ENCODE results near the gene MMP14. TPM values are rescaled to one million over a fixed set of nuclear protein-coding genes. Genes with fewer than 3 reads are reported as not detected.

MMP14 gene
- total RNA-seq, 1 donor from 2014 or later, result 43.3 TPM

- no peak for DNase-seq (ENCODE audit: low read depth in 2 of 2)
These were observed 47.8 kb downstream of the MMP14 start for GRCh38 chr14:22884076-22884737.

- DNase-seq (ENCODE audit: low read depth in 2 of 2), result no peak
These were observed 48.5 kb downstream of the MMP14 start for GRCh38 chr14:22884738-22885523.

- DNase-seq (ENCODE audit: low read depth in 2 of 2), result no peak
These were observed 49.6 kb downstream of the MMP14 start for GRCh38 chr14:22885975-22886374.

- DNase-seq (ENCODE audit: low read depth in 2 of 2), result peak; percentile 41 to 47
These were observed 50.3 kb downstream of the MMP14 start for GRCh38 chr14:22886500-22887259.

- DNase-seq (ENCODE audit: low read depth in 2 of 2), result no peak
These were observed 51.0 kb downstream of the MMP14 start for GRCh38 chr14:22887260-22887989.

GRCh38 chr14:22887990-22888378 is 51.6 kb downstream of the MMP14 start:
- no peak for DNase-seq (ENCODE audit: low read depth in 2 of 2)

GRCh38 chr14:22888662-22889061 is 52.3 kb downstream of the MMP14 start:
- DNase-seq (ENCODE audit: low read depth in 2 of 2), result no peak

GRCh38 chr14:22890416-22890815 is 54.0 kb downstream of the MMP14 start:
- DNase-seq (ENCODE audit: low read depth in 2 of 2), result no peak

DNA sequence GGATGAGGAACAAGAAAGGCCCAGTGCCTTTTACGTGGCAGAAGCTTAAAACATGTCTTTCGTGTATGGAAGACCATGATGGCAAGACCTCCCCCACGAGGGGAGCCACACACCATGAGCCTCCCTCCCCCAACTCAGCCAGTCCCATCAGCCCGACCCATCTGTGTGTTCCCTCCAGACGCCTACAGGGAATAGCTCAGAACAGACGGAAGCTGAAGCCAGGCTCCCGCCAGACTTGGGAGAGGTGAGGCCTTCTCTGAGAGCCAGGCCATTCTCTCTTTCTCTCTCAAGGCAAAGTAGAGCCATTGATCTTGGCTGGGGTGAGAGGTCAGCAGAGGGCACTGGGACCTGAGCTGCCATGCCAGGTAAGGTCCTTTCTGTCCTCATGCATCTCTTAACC is 56.1 kb downstream of the MMP14 start:
- DNase-seq (ENCODE audit: low read depth in 2 of 2), result no peak

DNA sequence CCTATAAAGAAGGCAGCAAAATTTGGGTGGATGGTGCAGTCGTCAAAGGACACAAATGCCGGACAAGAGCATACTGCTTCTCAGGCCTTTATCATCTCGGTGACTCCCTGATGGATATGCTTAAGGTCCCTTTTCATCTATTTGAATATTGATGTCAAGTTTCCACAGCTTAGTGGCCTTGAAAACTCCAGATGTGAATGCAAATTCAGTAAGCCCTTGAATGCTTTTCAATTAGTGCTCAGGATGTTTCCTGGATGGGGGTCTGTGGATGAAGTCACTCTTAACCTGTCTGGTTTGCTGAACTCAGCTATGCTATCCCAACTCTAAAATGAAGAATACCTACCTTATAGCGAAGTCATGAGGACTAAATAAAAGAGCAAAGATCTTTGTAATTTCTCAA is 57.3 kb downstream of the MMP14 start:
- no peak for DNase-seq (ENCODE audit: low read depth in 2 of 2)

DNA sequence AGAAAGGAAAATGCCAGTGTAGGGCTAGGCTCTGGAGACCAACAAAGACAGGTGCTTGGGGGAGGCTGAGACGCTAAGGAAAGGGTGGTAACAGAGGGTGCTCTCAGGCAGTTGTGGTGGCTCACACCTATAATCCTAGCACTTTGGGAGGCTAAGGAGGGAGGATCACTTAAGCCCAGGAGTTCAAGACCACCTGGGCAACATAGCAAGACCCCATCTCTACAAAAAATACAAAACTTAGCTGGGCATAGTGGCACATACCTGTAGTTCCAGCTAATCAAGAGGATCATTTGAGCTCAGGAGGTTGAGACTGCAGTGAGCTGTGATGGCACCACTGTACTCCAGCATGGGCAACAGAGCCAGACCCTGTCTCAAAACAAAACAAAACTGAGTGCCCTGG is 59.0 kb downstream of the MMP14 start:
- no peak for DNase-seq (ENCODE audit: low read depth in 2 of 2)

DNA sequence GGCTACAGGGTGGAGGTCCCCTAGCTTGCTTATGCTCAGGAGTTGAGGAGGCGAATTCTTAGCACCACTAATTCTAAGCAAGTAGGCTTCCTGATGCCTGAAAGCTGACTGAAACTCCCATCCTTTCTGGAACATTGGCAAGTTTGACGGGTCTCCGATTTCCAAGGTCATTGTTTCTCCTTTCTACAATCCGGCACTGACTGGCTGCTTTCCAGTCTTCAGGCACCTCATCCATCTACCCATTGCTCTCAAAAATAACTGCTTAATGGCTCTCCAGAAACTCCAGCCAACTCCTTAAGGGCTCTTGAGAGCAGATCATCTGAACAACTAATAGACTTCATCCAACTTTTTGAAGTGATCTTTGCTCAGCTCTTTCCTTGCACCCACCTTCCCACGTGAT is 60.0 kb downstream of the MMP14 start:
- DNase-seq (ENCODE audit: low read depth in 2 of 2), result no peak

DNA sequence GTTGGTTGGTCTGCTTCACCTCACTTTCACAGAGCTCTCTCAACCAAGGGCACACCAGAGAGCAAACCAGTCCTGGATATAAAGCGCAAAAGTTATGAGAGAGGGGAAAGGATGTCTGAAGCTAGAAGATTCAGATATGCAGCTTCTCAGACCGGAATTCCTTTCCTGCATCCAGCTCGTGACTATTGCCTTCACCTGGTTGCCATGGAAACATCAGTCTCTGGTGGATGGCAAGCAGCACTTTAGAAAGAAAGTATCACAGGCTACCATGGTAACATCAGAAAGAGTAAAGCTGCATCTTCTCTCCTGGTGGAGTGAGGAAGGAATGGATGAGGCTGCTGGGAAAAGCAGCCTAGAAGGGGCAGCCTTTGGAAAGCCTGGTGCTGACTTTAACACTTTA is 60.4 kb downstream of the MMP14 start:
- no peak for DNase-seq (ENCODE audit: low read depth in 2 of 2)

- DNase-seq (ENCODE audit: low read depth in 2 of 2), result no peak
These were observed 61.0 kb downstream of the MMP14 start for GRCh38 chr14:22897357-22897756.

Other genes starting within 250 kb of the MMP14 start
- gene DAD1, start 247.4 kb upstream of the MMP14 start, total RNA-seq, result 300 and 362 TPM in 2 replicates
- gene ABHD4, start 238.3 kb upstream of the MMP14 start, total RNA-seq, result 4.6 and 8.3 TPM in 2 replicates
- not detected in 2 replicates for gene OR6J1, start 192.2 kb upstream of the MMP14 start, total RNA-seq
- gene OXA1L, start 69.9 kb upstream of the MMP14 start, total RNA-seq, result 39.1 and 51.4 TPM in 2 replicates
- 5.0 and 6.7 TPM in 2 replicates for gene SLC7A7, start 21.1 kb upstream of the MMP14 start, total RNA-seq
- 43.7 and 46.9 TPM in 2 replicates for gene MRPL52, start 6.7 kb upstream of the MMP14 start, total RNA-seq
- gene LRP10, start 35.2 kb downstream of the MMP14 start, total RNA-seq, result 37.3 and 44.0 TPM in 2 replicates
- gene REM2, start 46.6 kb downstream of the MMP14 start, total RNA-seq, result under 0.01 TPM in 1 of 2 replicates, not detected in the other
- gene RBM23, start 82.6 kb downstream of the MMP14 start, total RNA-seq, result 24.0 and 37.7 TPM in 2 replicates
- gene PRMT5, start 92.8 kb downstream of the MMP14 start, total RNA-seq, result 35.3 and 41.9 TPM in 2 replicates
- gene HAUS4, start 120.5 kb downstream of the MMP14 start, total RNA-seq, result 6.3 and 28.5 TPM in 2 replicates
- 36.0 and 70.2 TPM in 2 replicates for gene AJUBA, start 146.0 kb downstream of the MMP14 start, total RNA-seq
- 2.4 and 3.9 TPM in 2 replicates for gene C14orf93, start 173.6 kb downstream of the MMP14 start, total RNA-seq
- gene PSMB5, start 198.3 kb downstream of the MMP14 start, total RNA-seq, result 183 and 219 TPM in 2 replicates
- not detected in 2 replicates for gene PSMB11, start 205.6 kb downstream of the MMP14 start, total RNA-seq
- gene CDH24, start 220.9 kb downstream of the MMP14 start, total RNA-seq, result 0.60 and 2.0 TPM in 2 replicates